ENCODE results near the gene USP15.
"Not testable (repeated sequence)": the region's sequence is repeated elsewhere in the genome, so short reads cannot be mapped to it uniquely, and the experiment has no call there.

USP15 gene

GRCh38 chr12:62459976-62460375 lies 199.8 kb downstream of the USP15 start:
- Histone ChIP-seq H3K9me3 (ENCODE audit: low read depth, low read length) (no peaks in the 10 kb centered on the region), H3K9ac (ENCODE audit: insufficient read length) (no peak overlapping the region), H3K27ac (no peak overlapping the region), H3K36me3 (ENCODE audit: insufficient read depth, low read length) (no peaks in the 10 kb centered on the region), H3K4me3 (no peak overlapping the region)
- no peak for DNase-seq (ENCODE audit: low read depth, low spot score)
- no peak for TF ChIP-seq FOXP2 (optimal IDR thresholded peaks at IDR 0.05; ENCODE audit: control extremely low read depth, extremely low read length, insufficient read depth)
- no peak for TF ChIP-seq POLR2AphosphoS5 (IDR thresholded peaks at IDR 0.05; ENCODE audit: borderline replicate concordance, low read depth, low read length)
- no peak for TF ChIP-seq EZH2 (IDR thresholded peaks at IDR 0.05)

DNA sequence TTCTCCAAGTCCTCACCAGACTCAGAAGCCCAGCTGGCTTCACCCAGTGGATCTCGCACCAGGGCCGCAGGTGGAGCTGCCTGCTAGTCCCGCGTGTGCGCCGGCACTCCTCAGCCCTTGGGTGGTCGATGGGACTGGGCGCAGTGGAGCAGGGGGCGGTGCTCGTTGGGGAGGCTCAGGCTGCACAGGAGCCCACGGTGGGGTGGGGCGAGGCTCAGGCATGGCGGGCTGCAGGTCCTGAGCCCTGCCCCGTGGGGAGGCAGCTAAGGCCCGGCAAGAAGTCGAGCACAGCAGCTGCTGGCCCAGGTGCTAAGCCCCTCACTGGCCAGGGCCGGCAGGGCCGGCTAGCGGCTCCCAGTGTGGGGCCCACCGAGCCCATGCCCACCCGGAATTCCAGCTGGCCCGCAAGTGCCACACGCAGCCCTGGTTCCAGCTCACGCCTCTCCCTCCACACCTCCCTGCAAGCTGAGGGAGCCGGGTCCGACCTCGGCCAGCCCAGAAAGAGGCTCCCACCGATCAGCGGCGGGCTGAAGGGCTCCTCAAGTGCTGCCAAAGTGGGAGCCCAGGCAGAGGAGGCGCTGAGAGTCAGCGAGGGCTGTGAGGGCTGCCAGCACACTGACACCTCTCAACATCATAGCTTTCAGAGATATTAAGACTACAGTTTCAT lies 201.1 kb downstream of the USP15 start:
- not testable (repeated sequence) for H3K9ac ChIP-seq (ENCODE audit: insufficient read length); DNase-seq (ENCODE audit: low read depth, low spot score); H3K9me3 ChIP-seq (ENCODE audit: low read depth, low read length)

GRCh38 chr12:62463252-62463651 lies 203.0 kb downstream of the USP15 start:
- H3K27ac ChIP-seq; H3K4me3 ChIP-seq; H3K9me3 ChIP-seq (ENCODE audit: low read depth, low read length); H3K36me3 ChIP-seq (ENCODE audit: insufficient read depth, low read length); H3K9ac ChIP-seq (ENCODE audit: insufficient read length); DNase-seq (ENCODE audit: low read depth, low spot score): not testable (repeated sequence)

More for the DNA sequence above, 201.1 kb downstream of the USP15 start:
- not testable (repeated sequence) for H3K4me3 ChIP-seq; H3K36me3 ChIP-seq (ENCODE audit: insufficient read depth, low read length); H3K27ac ChIP-seq

Data from SK-N-MC (cell line).